HG02981 (cell line): ENCODE data around the gene SPEG.

Source experiments
- ATAC-seq: cut with Tn5 transposase; IDR thresholded peaks from one replicate; pipeline ENCODE4 v1.9.1; 2021; ENCODE audit warnings: mild to moderate bottlenecking, moderate library complexity; ENCODE audit not compliant: unreplicated experiment

The SPEG gene

DNA sequence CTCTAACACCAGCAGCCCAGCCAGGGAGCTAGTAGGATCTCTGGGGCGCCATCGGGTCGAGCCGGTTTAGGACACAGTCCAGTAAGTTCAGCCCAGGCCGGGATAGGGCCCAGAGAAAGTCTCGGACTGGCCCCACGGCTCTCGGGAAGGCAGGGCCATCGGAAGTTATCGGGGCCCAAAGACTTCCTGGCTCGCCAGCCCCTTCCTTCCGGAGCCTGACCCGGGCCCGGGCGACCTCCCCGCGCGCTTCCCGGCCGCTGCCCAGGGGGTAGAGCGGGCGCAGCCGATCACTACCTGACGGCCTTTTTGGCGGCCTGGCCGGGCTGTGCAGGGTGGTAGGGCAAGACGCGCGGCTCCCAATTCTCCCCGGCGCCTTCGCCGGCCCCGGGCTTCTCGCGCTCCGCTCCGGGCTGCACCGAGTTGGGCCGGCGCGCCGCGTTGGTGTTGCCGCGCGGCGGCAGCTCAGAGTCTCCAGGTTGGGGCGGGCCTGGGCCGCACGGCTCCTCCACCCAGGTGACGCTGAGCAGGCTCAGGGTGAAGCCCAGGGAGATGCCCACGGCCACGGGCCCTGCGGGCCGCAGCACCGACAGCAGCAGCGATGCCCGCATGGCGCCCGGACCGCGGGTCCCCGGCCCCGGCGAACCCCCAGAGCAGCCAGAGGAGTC lies 108.4 kb downstream of the SPEG start:
- ATAC-seq = peak; percentile 29

DNA sequence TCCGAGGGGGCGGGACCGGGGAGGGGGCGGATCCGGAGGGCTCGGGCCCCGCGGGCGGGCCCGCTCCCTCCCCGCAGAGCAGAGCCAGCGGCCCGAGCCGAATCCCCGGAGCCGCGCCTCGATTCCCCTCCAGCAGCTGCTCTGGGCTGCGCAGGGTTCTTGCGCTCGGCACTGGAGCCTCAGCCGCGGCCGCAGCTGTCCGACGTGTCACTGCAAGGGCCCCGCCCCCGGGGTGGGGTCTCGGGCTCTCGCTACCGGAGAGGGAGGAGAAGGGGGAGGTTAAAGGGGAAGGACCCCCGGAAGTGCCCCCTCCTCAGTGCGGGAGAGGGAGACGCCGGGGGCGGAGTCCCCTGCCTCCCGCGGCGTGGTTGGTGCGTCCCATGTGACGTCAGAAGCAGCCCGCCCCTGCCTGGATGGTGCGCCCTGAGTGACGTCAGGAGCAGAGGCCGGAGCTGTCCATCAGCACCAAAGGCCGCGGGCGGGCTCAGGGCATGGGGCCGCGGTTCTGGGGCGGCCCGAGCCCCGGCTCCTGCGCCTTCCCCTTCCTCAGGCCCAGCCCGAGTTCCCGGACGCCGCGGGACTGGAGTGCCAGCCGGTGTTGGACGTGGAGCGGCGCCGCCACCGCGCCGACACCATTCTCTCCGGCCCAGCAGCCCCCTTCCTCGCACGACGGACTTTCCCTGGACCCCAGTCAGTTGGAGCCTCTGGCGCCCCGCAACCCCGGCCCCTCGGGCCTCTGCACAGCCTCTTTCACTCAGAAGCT lies 109.1 kb downstream of the SPEG start, which contains the start of the genes CHPF and TMEM198:
CHPF (minus strand) TSS at position 214 of the 763 bp plus-strand sequence. CDS start 271 bp downstream, outside the sequence.
TMEM198 (plus strand) TSS at position 433 of the 763 bp plus-strand sequence. CDS start 700 bp downstream, outside the sequence.
- ATAC-seq = peak; percentile 73

- no peak for ATAC-seq
Measured at GRCh38 chr2:219544567-219544966, 109.9 kb downstream of the SPEG start.

- no peak for ATAC-seq
Measured at GRCh38 chr2:219545295-219545942, 110.8 kb downstream of the SPEG start.

DNA sequence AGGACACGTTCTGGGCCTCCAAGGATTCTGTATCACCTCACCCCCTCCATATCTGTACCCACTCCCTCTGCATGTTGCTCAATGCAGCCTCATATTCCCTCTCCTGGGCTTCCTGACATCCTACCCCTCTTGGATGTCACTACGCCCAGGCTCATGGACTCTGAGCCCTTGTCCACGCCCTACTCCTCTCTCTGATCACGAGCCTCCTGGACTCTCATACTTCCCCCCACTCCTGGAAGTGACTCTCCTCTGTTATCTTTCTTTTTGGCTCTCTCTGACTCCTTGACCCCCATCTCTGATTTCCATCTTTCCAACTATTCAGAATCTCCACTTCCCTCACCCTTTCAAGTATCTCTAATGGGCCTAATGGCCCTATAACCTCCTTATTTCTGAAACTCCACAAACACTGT lies 111.3 kb downstream of the SPEG start:
- no peak for ATAC-seq

DNA sequence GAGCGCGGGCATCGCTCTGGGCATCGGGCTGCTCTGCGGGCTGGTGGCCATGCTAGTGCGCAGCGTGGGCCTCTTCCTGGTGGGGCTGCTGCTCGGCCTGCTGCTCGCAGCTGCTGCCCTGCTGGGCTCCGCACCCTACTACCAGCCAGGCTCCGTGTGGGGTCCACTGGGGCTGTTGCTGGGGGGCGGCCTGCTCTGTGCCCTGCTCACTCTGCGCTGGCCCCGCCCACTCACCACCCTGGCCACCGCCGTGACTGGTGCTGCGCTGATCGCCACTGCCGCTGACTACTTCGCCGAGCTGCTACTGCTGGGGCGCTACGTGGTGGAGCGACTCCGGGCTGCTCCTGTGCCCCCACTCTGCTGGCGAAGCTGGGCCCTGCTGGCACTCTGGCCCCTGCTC lies 113.0 kb downstream of the SPEG start:
- no peak for ATAC-seq
